Heart left ventricle (tissue), 16 donors: ENCODE data around the gene CHAC2. TPM values are rescaled to one million over a fixed set of nuclear protein-coding genes. Genes with fewer than 3 reads are reported as not detected.
A peak's percentile ranks its signal among the peaks of the same experiment; 100 is the strongest.
"Not testable (repeated sequence)": the region's sequence is repeated elsewhere in the genome, so short reads cannot be mapped to it uniquely, and the experiment has no call there.

Experiments used
- ATAC-seq, 4 donors: fragments of 200-7000 bp; cut with Tn5 transposase; one replicate each; pipeline ENCODE4 v1.9.1; 2020 to 2022; ENCODE audit warnings: moderate library complexity in 4 of 4, mild to moderate bottlenecking in 3 of 4, moderate number of reproducible peaks in 1 of 4
- DNase-seq, 5 donors: peaks; one replicate each; pipeline ENCODE4 v3.0.0-alpha.2; 2020
- H3K27ac ChIP-seq, 12 donors: fragments of 200-600 bp; sonication (generic) in 4 of 12; one replicate each; pipeline versions ENCODE4 v1.5.0 to v1.8.0; 2016 to 2022; ENCODE audit warnings: mild to moderate bottlenecking in 2 of 12
- H3K27me3 ChIP-seq, 9 donors: fragments of 200-600 bp; sonication (generic) in 2 of 9; one replicate each; pipeline versions ENCODE4 v1.5.1 to v1.8.0; 2016 to 2022; ENCODE audit warnings: mild to moderate bottlenecking in 3 of 9
- H3K36me3 ChIP-seq, 9 donors: fragments of 200-600 bp; sonication (generic) in 2 of 9; one replicate each; pipeline versions ENCODE4 v1.5.0 to v1.8.0; 2018 to 2022; ENCODE audit warnings: mild to moderate bottlenecking in 2 of 9
- H3K4me1 ChIP-seq, 12 donors: fragments of 200-600 bp; sonication (generic) in 4 of 12; one replicate each; pipeline versions ENCODE4 v1.5.0 to v1.8.0; 2016 to 2022; ENCODE audit warnings: mild to moderate bottlenecking in 3 of 12
- H3K4me3 ChIP-seq, 12 donors: fragments of 200-600 bp; sonication (generic) in 4 of 12; one replicate each; pipeline versions ENCODE4 v1.5.0 to v1.8.0; 2017 to 2022; ENCODE audit warnings: mild to moderate bottlenecking in 9 of 12, moderate library complexity in 4 of 12
- H3K9me3 ChIP-seq, 12 donors: fragments of 200-600 bp; sonication (generic) in 4 of 12; one replicate each; pipeline versions ENCODE4 v1.5.0 to v1.8.0; 2016 to 2022; ENCODE audit warnings: mild to moderate bottlenecking in 1 of 12
- POLR2A ChIP-seq, 2 donors: fragments of 450-650 bp; IDR thresholded peaks; one replicate each; pipeline ENCODE4 v1.6.1; 2017; ENCODE audit warnings: antibody characterized with exemption in 2 of 2, mild to moderate bottlenecking in 2 of 2, moderate library complexity in 2 of 2
- WGBS, 4 donors: extraction: QIAGEN DNeasy Blood & Tissue Kit in 2 of 4; methylation state at CpG; one replicate each; pipeline versions ENCODE4 v1.1.5 to v1.1.7; 2013 to 2018; 5-methylcytosine and 5-hydroxymethylcytosine counted together
- intact Hi-C, 10 donors: fragments of 100-400 bp; cut with DNase I; formaldehyde crosslinking; loops; one replicate each; pipeline versions ENCODE4 v1.11.1 to v1.14.2; 2022
- long read RNA-seq, 3 donors: library from polyadenylated mRNA; unstranded; transcript quantifications; one replicate each; pipeline ENCODE4 v2.0.0, GENCODE V29; 2020 to 2021
- polyA plus RNA-seq, 2 donors: library from polyadenylated mRNA; stranded (reverse); fragments of 200-250 nt; gene quantifications; one replicate each; pipeline ENCODE4 v1.2.3, GENCODE V29; 2013
- total RNA-seq, 9 donors: library from RNA; depleted of rRNA in 2 of 9; stranded (reverse); fragments of >200 nt in 2 of 9; fragmentation: NEBNext Ultra II Directional in 3 of 9; extraction: Animal tissue kit (Norgen Biotek cat#: 25700) in 3 of 9; gene quantifications; one replicate each; pipeline versions ENCODE4 v1.1.0 to v1.2.4, GENCODE V29; 2016 to 2023
- TF ChIP-seq, protein P1 (sequence below), 12 donors: fragments of 200-600 bp; sonication (generic) in 4 of 12; IDR thresholded peaks; one replicate each; pipeline versions ENCODE4 v1.5.0 to v1.8.0; 2018 to 2022; ENCODE audit warnings: antibody characterized with exemption in 12 of 12, mild to moderate bottlenecking in 5 of 12
- donor health status: ischemic (EF 13 %, LVEDD 7.1; RV severe dilation, severe dysfunction).
- donor health status: healthy with polysubstance abuse.
- donor health status: DM: no; HTN: yes; CAD: no.
- donor health status: DM: no; HTN: no; CAD: no.
- donor health status: ischemic (EF 25% LVEDD 6.9; RV normal size, moderate dysfunction).
- donor health status: ischemic (EF 25% LVEDD 5.7; RV mildly dilated, moderate dysfunction).
- donor health status: healthy.
- donor health status: DM: yes; HTN: yes; CAD: no.
- donor health status: ischemic (EF 35%, LVEDD 5.7; RV mildly dilated, moderate dysfunction).
- donor health status: nonischemic (EF 11% LVEDD 7.7; RV severe dilation, severe dysfunction).
- donor health status: DM: yes; HTN: yes; CAD: no.
- donor health status: PGD.
- donor health status: ischemic (EF 29% LVEDD 5.4; RV normal size, mild dysfunction).
- donor health status: nonischemic (EF 23%, LVEDD 6.1; RV moderate dilation, normal function).

Gene CHAC2
- 1 to 10 TPM; 1.4 to 6.0 (median 2.9) TPM for total RNA-seq
- polyA plus RNA-seq = 10 to 100 TPM in 1 of 2 donors, 1 to 10 TPM in 1; 4.2 to 10.1 TPM
- long read RNA-seq, donor 1, transcript CHAC2-201 (3 exons, 1,321 nt) = major isoform, 5 of 6 reads
- long read RNA-seq, donor 1, partial matches to known transcripts = 0 of 6 reads
- long read RNA-seq, donor 1, other reads (novel, unspliced or antisense) = 1 of 6 reads
- long read RNA-seq, donor 2, transcript CHAC2-201 (3 exons, 1,321 nt) = major isoform, 11 of 12 reads
- long read RNA-seq, donor 2, partial matches to known transcripts = 0 of 12 reads
- long read RNA-seq, donor 2, other reads (novel, unspliced or antisense) = 1 of 12 reads
- long read RNA-seq, donor 3, transcript CHAC2-201 (3 exons, 1,321 nt) = major isoform, 7 of 8 reads
- long read RNA-seq, donor 3, partial matches to known transcripts = 0 of 8 reads
- long read RNA-seq, donor 3, other reads (novel, unspliced or antisense) = 1 of 8 reads

DNA sequence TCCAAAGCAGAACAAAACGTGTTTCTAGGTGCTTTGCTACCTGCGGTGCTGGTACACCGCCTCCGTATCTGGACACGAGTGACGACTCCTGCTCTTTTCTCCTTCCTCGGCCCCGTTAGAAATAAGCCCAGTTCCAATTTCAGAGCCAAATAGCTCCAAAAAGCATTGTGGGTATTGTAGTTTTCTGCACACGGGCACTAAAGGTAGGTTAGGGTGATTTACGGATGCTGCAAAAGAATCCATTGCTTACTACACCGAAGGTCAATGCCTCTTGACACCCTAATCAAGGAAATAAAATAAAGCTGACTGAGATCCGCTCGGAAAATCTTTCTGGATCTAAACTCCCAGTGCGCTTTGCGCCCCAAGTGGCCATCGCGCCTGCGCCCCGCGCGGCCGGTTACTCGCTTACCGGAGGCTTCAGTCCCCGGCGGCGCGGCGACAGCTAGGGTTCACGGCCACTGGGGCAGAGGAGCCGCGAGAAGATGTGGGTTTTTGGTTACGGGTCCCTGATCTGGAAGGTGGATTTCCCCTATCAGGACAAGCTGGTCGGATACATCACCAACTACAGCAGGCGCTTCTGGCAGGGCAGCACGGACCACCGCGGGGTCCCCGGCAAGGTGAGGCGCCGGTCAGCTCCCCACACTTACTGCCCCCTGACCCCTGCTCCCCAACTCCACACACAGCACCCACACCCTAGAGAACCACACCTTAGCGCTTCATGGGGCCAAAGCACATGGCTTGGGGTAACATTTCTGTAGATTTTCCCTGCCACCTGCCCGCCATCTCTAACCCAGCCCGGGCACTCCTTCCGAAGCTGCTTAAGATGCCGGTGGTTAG lies at the start of gene CHAC2:
CHAC2 (plus strand) TSS at position 400 of the 837 bp plus-strand sequence; CDS start at position 483, 83 bp downstream.
- WGBS, 4 donors = 0 to 1% (median 0%) methylated on average over 31 to 46 of the region's 46 CpGs
- peak; percentile 84 to 93 (median 89) for DNase-seq
- Histone ChIP-seq H3K4me1 (peaks cover 0 to 18% (median 7%) of the 10 kb centered on the region in 12 donors), H3K27me3 (no peaks in the 10 kb centered on the region), H3K4me3 (peak within 1 kb of the TSS; percentile 58 to 91 (median 77)), H3K36me3 (peaks cover 0 to 22% (median 8%) of the 10 kb centered on the region in 9 donors), H3K9me3 (no peaks in the 10 kb centered on the region), H3K27ac (peak within 1 kb of the TSS in 11 of 12 donors; percentile 54 to 91 (median 83))
- intact Hi-C loops = no loop called here
- peak in 1 of 2 donors; percentile 42 for TF ChIP-seq POLR2A (IDR thresholded peaks at IDR 0.05)
- TF ChIP-seq, protein P1, sequence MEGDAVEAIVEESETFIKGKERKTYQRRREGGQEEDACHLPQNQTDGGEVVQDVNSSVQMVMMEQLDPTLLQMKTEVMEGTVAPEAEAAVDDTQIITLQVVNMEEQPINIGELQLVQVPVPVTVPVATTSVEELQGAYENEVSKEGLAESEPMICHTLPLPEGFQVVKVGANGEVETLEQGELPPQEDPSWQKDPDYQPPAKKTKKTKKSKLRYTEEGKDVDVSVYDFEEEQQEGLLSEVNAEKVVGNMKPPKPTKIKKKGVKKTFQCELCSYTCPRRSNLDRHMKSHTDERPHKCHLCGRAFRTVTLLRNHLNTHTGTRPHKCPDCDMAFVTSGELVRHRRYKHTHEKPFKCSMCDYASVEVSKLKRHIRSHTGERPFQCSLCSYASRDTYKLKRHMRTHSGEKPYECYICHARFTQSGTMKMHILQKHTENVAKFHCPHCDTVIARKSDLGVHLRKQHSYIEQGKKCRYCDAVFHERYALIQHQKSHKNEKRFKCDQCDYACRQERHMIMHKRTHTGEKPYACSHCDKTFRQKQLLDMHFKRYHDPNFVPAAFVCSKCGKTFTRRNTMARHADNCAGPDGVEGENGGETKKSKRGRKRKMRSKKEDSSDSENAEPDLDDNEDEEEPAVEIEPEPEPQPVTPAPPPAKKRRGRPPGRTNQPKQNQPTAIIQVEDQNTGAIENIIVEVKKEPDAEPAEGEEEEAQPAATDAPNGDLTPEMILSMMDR (IDR thresholded peaks at IDR 0.05) = peak; percentile 16 to 64 (median 46)
- ATAC-seq = peak; percentile 89 to 97 (median 96)

GRCh38 chr2:53720944-53721343 lies 46.7 kb upstream of the CHAC2 start:
- intact Hi-C loops = loop anchor here in 1 of 10 donors (10.0 kb wide), 1 partner anchor 296 kb away; no protein-coding TSS in a partner anchor
- ATAC-seq, H3K27ac ChIP-seq, DNase-seq, H3K4me3 ChIP-seq, H3K4me1 ChIP-seq, H3K27me3 ChIP-seq: not testable (repeated sequence)
- H3K36me3 ChIP-seq = peaks cover 0 to 16% (median 4%) of the 10 kb centered on the region in 9 donors
- peaks cover 0 to 22% (median 0%) of the 10 kb centered on the region in 12 donors for H3K9me3 ChIP-seq
- WGBS, 4 donors = 98 to 100% (median 100%) methylated on average over 3 of the region's 3 CpGs

GRCh38 chr2:53724536-53724935 lies 43.1 kb upstream of the CHAC2 start:
- no peaks in the 10 kb centered on the region for H3K4me1 ChIP-seq
- DNase-seq (no peak), ATAC-seq (no peak)
- intact Hi-C loops = loop anchor here in 1 of 10 donors (10.0 kb wide), 1 partner anchor 300 kb away; no protein-coding TSS in a partner anchor
- no peaks in the 10 kb centered on the region for H3K27me3 ChIP-seq
- H3K4me3 ChIP-seq = no peak overlapping the region
- no peak overlapping the region for H3K27ac ChIP-seq
- H3K9me3 ChIP-seq = peaks cover 0 to 5% (median 0%) of the 10 kb centered on the region in 12 donors
- 89 to 96% (median 95%) methylated on average over 2 of the region's 2 CpGs for WGBS, 4 donors
- TF ChIP-seq, protein P1 (IDR thresholded peaks at IDR 0.05) = no peak
- TF ChIP-seq POLR2A (IDR thresholded peaks at IDR 0.05) = no peak
- H3K36me3 ChIP-seq = peaks cover 0 to 25% (median 15%) of the 10 kb centered on the region in 9 donors

GRCh38 chr2:53725662-53726061 lies 41.9 kb upstream of the CHAC2 start:
- Histone ChIP-seq H3K4me3 (no peak overlapping the region), H3K27me3 (no peaks in the 10 kb centered on the region), H3K36me3 (peaks cover 0 to 28% (median 24%) of the 10 kb centered on the region in 9 donors), H3K4me1 (no peaks in the 10 kb centered on the region), H3K27ac (no peak overlapping the region), H3K9me3 (peaks cover 0 to 5% (median 0%) of the 10 kb centered on the region in 12 donors)
- DNase-seq (no peak), ATAC-seq (no peak)
- WGBS, 4 donors = 95 to 96% (median 96%) methylated on average over 4 of the region's 4 CpGs
- no peak for TF ChIP-seq POLR2A (IDR thresholded peaks at IDR 0.05)
- TF ChIP-seq, protein P1 (IDR thresholded peaks at IDR 0.05) = no peak
- intact Hi-C loops = loop anchor here in 1 of 10 donors (10.0 kb wide), 1 partner anchor 301 kb away; no protein-coding TSS in a partner anchor
